Measurements from ENCODE around the gene RBM10. TPM values are rescaled to one million over a fixed set of nuclear protein-coding genes. Genes with fewer than 3 reads are reported as not detected.

RBM10 gene
- total and polyA plus RNA-seq, 2 of the 13 experiments (the other 11 are each of a cell fraction or from before 2014, with no cell fraction given), result 15.9 to 43.1 TPM

DNA sequence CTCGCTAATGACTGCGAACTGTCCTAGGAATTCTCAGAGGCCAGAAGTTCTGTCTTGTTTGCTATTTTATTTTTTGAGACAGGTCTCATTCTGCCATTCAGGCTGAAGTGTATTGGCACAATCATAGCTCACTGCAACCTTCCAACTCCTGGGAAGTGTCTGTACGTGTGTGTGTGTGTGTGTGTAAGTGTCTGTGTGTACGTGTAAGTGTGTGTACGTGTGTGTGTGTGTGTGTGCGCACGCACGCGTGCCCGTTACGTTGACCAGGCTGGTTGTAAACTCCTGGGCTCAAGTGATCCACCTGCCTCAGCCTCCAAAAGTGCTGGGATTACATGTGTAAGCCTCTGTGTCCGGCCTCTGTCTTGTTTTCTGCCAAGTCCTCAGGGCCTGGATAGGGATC, 63.1 kb downstream of the RBM10 start:
- Histone ChIP-seq H3K4me1 (ENCODE audit: insufficient read depth, low read length) (no peaks in the 10 kb centered on the region), H3K36me3 (replicated peaks in 1 of 2; ENCODE audit: control insufficient read depth in 1 of 2, insufficient read depth in 2 of 2, low read length in 2 of 2) (peaks cover 14 to 67% of the 10 kb centered on the region in 2 experiments; a peak in 4 of 5 replicates), H3K9me3 (ENCODE audit: low read length) (no peaks in the 10 kb centered on the region), H2AFZ (ENCODE audit: low read length) (no peak overlapping the region), H3K27me3 (ENCODE audit: control insufficient read depth in 1 of 2, insufficient read depth in 2 of 2, low read length in 2 of 2) (no peaks in the 10 kb centered on the region), H3K27ac (ENCODE audit: extremely low read length, insufficient read depth, low read length) (no peak overlapping the region), H3K4me3 (replicated peaks in 1 of 3; ENCODE audit: insufficient read depth in 1 of 3, low read depth in 2 of 3, low read length in 3 of 3) (no peak overlapping the region), H3K79me2 (ENCODE audit: insufficient read depth, low read length) (no peaks in the 10 kb centered on the region), H4K20me1 (ENCODE audit: insufficient read depth, low read length) (no peaks in the 10 kb centered on the region; the same call in 1 of the 2 replicates), H3K9ac (ENCODE audit: insufficient read depth, low read depth, low read length) (no peak overlapping the region), H3K4me2 (ENCODE audit: low read depth, low read length) (no peak overlapping the region)
- ATAC-seq (no peak), FAIRE-seq (no peak), DNase-seq (ENCODE audit: low spot score) (no peak)
- TF ChIP-seq ZNF549 (CRISPR knock-in tag; IDR thresholded peaks at IDR 0.05) (no peak), NFYB (CRISPR knock-in tag; IDR thresholded peaks at IDR 0.05) (no peak), ZNF782 (CRISPR knock-in tag; IDR thresholded peaks at IDR 0.05; ENCODE audit: borderline replicate concordance) (no peak), GATAD1 (CRISPR knock-in tag; IDR thresholded peaks at IDR 0.05) (no peak), RAD51 (IDR thresholded peaks at IDR 0.05; ENCODE audit: borderline replicate concordance) (no peak), CBX5 (CRISPR knock-in tag; IDR thresholded peaks at IDR 0.05; ENCODE audit: borderline replicate concordance) (no peak), ZNF75D (CRISPR knock-in tag; IDR thresholded peaks at IDR 0.05; ENCODE audit: borderline replicate concordance) (no peak), ZNF777 (CRISPR knock-in tag; IDR thresholded peaks at IDR 0.05) (no peak)
- in situ Hi-C loops (cut with HindIII; ENCODE audit: extremely low pct_ligation_motif_present, low pct_unique_long_range_greater_than_20kb) (no loop called here), intact Hi-C loops (cut with micrococcal nuclease; ENCODE audit: unreplicated experiment) (no loop called here)
- ChIA-PET CTCF (ENCODE audit: low intra/inter-chr PET ratio, low total read pairs) (no interaction called here), POLR2A (interaction anchor here (3.0 kb wide), 1 partner anchor 9 kb away, joined by 9 read pairs; the partner anchor contains the start of gene CDK16)
- no TSS peak for BruUV-seq (replicated peaks)
- WGBS (ENCODE audit: low lambda C conversion rate), result 98% methylated on average over 12 of the region's 12 CpGs

- Histone ChIP-seq H4K20me1 (ENCODE audit: insufficient read depth, low read length) (no peaks in the 10 kb centered on the region; the same call in 1 of the 2 replicates), H3K79me2 (ENCODE audit: insufficient read depth, low read length) (no peaks in the 10 kb centered on the region), H3K36me3 (replicated peaks in 1 of 2; ENCODE audit: control insufficient read depth in 1 of 2, insufficient read depth in 2 of 2, low read length in 2 of 2) (peaks cover 16 to 66% of the 10 kb centered on the region in 2 experiments; a peak in 4 of 5 replicates), H3K4me3 (replicated peaks in 1 of 3; ENCODE audit: insufficient read depth in 1 of 3, low read depth in 2 of 3, low read length in 3 of 3) (no peak overlapping the region), H3K27me3 (ENCODE audit: control insufficient read depth in 1 of 2, insufficient read depth in 2 of 2, low read length in 2 of 2) (no peaks in the 10 kb centered on the region), H3K9ac (ENCODE audit: insufficient read depth, low read depth, low read length) (no peak overlapping the region), H3K9me3 (ENCODE audit: low read length) (no peaks in the 10 kb centered on the region), H3K4me1 (ENCODE audit: insufficient read depth, low read length) (no peaks in the 10 kb centered on the region), H3K4me2 (ENCODE audit: low read depth, low read length) (no peak overlapping the region), H3K27ac (ENCODE audit: extremely low read length, insufficient read depth, low read length) (no peak overlapping the region), H2AFZ (ENCODE audit: low read length) (no peak overlapping the region)
- ChIA-PET CTCF (ENCODE audit: low intra/inter-chr PET ratio, low total read pairs) (no interaction called here), POLR2A (interaction anchor here (3.0 kb wide), 1 partner anchor 8 kb away, joined by 9 read pairs; the partner anchor contains the start of gene CDK16)
- FAIRE-seq, result no peak
- intact Hi-C loops (cut with micrococcal nuclease; ENCODE audit: unreplicated experiment) (no loop called here), in situ Hi-C loops (cut with HindIII; ENCODE audit: extremely low pct_ligation_motif_present, low pct_unique_long_range_greater_than_20kb) (no loop called here)
- ATAC-seq, result no peak
- BruUV-seq (replicated peaks), result no TSS peak
- DNase-seq (ENCODE audit: low spot score), result no peak
- 97% methylated on average over 5 of the region's 16 CpGs for WGBS (ENCODE audit: low lambda C conversion rate)
- TF ChIP-seq ZNF431 (CRISPR knock-in tag; IDR thresholded peaks at IDR 0.05; ENCODE audit: borderline replicate concordance, low read depth), result no peak
- TF ChIP-seq MEF2D (CRISPR knock-in tag; IDR thresholded peaks at IDR 0.05), result no peak
- TF ChIP-seq ZNF607 (CRISPR knock-in tag; IDR thresholded peaks at IDR 0.05; ENCODE audit: borderline replicate concordance), result no peak
- no peak for TF ChIP-seq DZIP1 (CRISPR knock-in tag; IDR thresholded peaks at IDR 0.05)
- TF ChIP-seq BCL3 (CRISPR knock-in tag; IDR thresholded peaks at IDR 0.05), result no peak
- TF ChIP-seq NR2F2 (IDR thresholded peaks at IDR 0.05; ENCODE audit: borderline replicate concordance, low read depth), result no peak
- no peak for TF ChIP-seq ZNF841 (CRISPR knock-in tag; IDR thresholded peaks at IDR 0.05; ENCODE audit: borderline replicate concordance)
- no peak for TF ChIP-seq CEBPG (CRISPR knock-in tag; IDR thresholded peaks at IDR 0.05)
Measured at GRCh38 chrX:47209508-47210238, 64.7 kb downstream of the RBM10 start.

All from HepG2 (cell line).